Spleen (tissue), 7 donors: Measurements from ENCODE around the gene U2AF1L4.

Experiments
- CTCF ChIP-seq, 11 experiments: fragments of 200-600 bp in 7 of 11; fragments of 450-650 bp in 4 of 11; sonication (generic) in 4 of 11; IDR thresholded peaks in 8 of 11; conservative IDR thresholded peaks in 3 of 11; 1 replicate in 7 of 11; 2 replicates in 4 of 11; pipeline versions ENCODE4 v1.4.0 to v1.8.0; 2016 to 2021; ENCODE audit warnings: antibody characterized with exemption in 11 of 11, inconsistent platforms in 4 of 11, mild to moderate bottlenecking in 1 of 11
- POLR2AphosphoS5 ChIP-seq, 3 donors: sonication (generic); formaldehyde crosslinking; IDR thresholded peaks; one replicate each; pipeline ENCODE4 v1.5.1; 2017; ENCODE audit warnings: antibody characterized with exemption in 3 of 3
- donor health status: DM: no; HTN: no; CAD: no; lungs with moderate emphysema.
- donor health status: DM: no; HTN: no; CAD: no.
- donor health status: DM: no; HTN: no; CAD: no.

GRCh38 chr19:35774274-35775045, 29.2 kb upstream of the U2AF1L4 start:
- no peak for TF ChIP-seq CTCF (IDR thresholded peaks at IDR 0.05 in 8 of 11, conservative IDR thresholded peaks at IDR 0.05 in 3 of 11)
- TF ChIP-seq POLR2AphosphoS5 (IDR thresholded peaks at IDR 0.05) = no peak
